ENCODE data around the gene CEP162.
"Not testable (repeated sequence)": the region's sequence is repeated elsewhere in the genome, so short reads cannot be mapped to it uniquely, and the experiment has no call there.

CEP162 gene

DNA sequence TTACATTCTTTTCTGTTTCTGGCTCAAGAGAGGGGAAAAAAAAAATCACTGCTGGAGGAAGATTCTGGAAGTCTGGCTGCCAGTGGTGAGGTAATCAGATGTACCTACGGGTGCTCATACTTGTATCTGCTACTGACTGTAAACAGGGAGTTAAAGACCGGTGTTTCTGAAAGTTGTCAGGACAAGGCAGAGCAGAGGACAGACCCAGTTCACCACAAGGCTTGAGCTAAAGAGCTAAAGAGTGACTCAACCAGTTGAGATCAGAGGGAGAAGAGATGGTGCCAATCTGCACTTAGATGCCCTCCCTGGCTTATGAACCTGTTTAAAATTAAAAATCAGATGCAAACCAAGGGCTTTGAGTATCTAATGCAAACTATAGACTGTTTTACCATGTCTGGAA lies 55.4 kb downstream of the CEP162 start:
- TF ChIP-seq, protein P1, sequence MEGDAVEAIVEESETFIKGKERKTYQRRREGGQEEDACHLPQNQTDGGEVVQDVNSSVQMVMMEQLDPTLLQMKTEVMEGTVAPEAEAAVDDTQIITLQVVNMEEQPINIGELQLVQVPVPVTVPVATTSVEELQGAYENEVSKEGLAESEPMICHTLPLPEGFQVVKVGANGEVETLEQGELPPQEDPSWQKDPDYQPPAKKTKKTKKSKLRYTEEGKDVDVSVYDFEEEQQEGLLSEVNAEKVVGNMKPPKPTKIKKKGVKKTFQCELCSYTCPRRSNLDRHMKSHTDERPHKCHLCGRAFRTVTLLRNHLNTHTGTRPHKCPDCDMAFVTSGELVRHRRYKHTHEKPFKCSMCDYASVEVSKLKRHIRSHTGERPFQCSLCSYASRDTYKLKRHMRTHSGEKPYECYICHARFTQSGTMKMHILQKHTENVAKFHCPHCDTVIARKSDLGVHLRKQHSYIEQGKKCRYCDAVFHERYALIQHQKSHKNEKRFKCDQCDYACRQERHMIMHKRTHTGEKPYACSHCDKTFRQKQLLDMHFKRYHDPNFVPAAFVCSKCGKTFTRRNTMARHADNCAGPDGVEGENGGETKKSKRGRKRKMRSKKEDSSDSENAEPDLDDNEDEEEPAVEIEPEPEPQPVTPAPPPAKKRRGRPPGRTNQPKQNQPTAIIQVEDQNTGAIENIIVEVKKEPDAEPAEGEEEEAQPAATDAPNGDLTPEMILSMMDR (IDR thresholded peaks at IDR 0.05): no peak
- H3K27ac ChIP-seq: no peak overlapping the region

DNA sequence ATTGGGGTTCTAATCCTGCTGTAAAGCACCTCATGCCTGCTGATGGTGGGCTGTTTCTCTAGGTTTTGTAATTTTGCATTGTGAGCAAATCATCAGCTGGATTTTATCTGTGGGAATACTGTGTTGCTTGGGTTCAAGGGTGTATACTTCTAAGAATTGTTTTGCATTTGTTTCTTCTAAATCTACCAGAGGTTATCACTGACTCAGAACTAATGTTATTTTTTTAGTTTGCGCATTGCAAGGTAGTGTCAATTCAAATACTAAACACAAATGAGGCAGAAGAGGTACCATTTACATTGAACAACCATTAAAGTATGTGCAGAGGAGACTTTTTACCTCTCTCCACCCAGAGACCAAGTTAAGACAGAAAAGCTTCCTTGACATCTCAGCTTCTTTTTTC lies 60.0 kb downstream of the CEP162 start:
- no peak for TF ChIP-seq ZFX (IDR thresholded peaks at IDR 0.05; ENCODE audit: borderline replicate concordance)
- TF ChIP-seq, protein P1 (IDR thresholded peaks at IDR 0.05): no peak
- no peak overlapping the region for H3K27ac ChIP-seq

DNA sequence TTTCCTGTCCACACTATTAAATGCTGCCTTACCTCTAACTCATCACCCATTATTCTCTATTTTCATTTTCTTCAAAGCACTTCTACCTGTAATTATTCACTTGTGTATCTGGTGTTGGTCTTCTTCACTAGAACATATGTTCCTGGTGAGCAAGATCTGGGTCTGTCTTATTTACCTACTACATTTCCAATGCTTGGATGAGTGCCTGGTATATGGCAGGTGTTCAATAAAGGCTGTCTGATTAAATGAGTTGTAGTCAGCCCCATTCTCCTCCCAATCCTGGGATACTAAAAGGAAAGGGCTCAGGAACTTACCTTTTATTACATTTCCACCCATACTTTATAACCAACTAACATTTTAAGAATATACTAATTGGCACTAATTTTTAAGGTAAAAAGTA lies 61.0 kb downstream of the CEP162 start:
- TF ChIP-seq ZFX (IDR thresholded peaks at IDR 0.05; ENCODE audit: borderline replicate concordance): no peak
- TF ChIP-seq, protein P1 (IDR thresholded peaks at IDR 0.05): no peak

DNA sequence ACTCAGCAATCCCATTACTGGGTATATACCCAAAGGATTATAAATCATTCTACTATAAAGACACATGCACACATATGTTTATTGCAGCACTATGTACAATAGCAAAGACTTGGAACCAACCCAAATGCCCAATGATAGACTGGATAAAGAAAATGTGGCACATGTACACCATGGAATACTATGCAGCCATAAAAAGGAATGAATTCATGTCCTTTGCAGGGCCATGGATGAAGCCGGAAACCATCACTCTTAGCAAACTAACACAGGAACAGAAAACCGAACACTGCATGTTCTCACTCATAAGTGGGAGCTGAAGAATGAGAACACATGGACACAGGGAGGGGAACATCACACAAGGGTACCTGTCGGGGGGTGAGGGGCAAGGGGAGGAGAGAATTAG lies 63.1 kb downstream of the CEP162 start:
- H3K27ac ChIP-seq: not testable (repeated sequence)

More for the DNA sequence above, 61.0 kb downstream of the CEP162 start:
- H3K27ac ChIP-seq: no peak overlapping the region

DNA sequence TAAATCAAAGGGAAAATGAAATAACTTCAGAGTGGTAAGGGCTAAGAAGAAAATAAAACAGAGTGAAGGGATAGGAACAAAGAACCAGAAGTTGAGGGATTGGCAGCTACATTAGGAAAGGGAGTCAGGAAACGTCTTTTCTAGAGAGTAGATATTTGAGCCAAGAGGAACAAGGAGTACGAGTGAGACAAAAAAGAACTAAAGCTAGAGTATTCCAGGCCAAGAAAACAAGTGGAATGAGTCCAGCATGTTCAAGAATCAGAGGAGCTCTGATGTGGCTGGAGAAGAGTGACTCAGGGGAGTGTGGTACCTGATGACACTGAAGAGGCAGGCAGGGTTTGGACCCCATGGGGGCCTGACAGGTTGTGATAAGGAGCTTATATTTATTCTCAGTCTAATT lies 66.3 kb downstream of the CEP162 start:
- H3K27ac ChIP-seq: no peak overlapping the region
- no peak for TF ChIP-seq ZFX (IDR thresholded peaks at IDR 0.05; ENCODE audit: borderline replicate concordance)
- TF ChIP-seq, protein P1 (IDR thresholded peaks at IDR 0.05): no peak

DNA sequence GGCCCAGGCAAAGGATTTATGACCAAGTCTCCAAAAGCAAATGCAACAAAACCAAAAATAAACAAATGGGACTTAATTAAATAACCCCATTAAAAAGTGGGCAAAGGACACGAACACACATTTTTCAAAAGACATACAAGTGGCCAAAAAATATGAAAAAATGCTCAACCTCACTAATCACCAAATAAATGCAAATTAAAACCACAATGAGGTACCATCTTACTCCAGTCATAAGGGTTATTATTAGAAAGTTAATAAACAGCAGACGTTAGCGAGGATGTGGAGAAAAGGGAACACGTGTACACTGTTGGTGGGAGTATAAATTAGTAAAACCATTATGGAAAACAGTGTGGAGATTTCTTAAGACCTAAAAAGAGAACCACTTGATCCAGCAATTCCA lies 71.1 kb downstream of the CEP162 start:
- no peak for TF ChIP-seq ZFX (IDR thresholded peaks at IDR 0.05; ENCODE audit: borderline replicate concordance)
- TF ChIP-seq, protein P1 (IDR thresholded peaks at IDR 0.05): no peak

DNA sequence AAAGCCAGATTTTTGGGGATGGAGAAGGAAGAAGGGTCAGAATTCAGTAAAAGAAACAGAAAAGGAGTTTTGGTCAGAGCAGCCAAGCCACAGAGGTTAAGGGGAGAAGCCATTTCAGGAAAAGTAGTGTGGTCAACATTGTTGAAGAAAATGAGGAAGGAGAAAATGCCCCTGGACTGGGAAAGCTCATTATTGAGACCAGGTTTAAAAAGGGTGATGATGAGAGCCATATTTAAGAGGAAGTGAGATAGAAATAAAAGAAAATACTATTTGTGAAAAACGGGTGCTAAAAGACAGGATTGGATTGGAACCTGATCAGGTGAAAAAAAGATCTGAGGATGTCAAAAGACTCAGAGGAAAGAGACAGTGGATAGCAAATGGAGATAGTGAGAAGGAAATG lies 75.8 kb downstream of the CEP162 start:
- no peak for TF ChIP-seq ZFX (IDR thresholded peaks at IDR 0.05; ENCODE audit: borderline replicate concordance)
- TF ChIP-seq, protein P1 (IDR thresholded peaks at IDR 0.05): no peak
- no peak overlapping the region for H3K27ac ChIP-seq

More for the DNA sequence above, 71.1 kb downstream of the CEP162 start:
- H3K27ac ChIP-seq: no peak overlapping the region

DNA sequence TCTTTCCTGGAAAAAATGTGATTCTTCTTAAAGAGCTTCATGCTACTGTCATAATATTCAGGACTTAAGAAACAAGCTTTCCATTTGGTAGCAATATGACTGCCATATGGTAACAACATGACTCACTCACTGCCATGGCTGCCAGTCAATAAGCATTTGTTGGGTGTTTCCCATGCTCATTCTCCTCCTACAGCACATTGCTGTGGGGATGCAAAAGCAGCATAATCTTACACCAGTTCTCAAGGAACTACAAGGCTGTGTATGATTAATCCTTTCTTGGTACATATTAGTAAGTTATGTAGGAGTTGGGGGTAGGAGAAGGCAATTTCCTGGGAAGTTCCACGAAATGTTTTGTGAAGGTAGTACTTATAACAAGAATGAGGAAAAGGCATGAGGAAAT lies 76.7 kb downstream of the CEP162 start:
- TF ChIP-seq, protein P1 (IDR thresholded peaks at IDR 0.05): no peak
- no peak overlapping the region for H3K27ac ChIP-seq

Data from 22Rv1 (cell line).